HepG2 (cell line): ENCODE data around the gene YPEL3. TPM values are rescaled to one million over a fixed set of nuclear protein-coding genes. Genes with fewer than 3 reads are reported as not detected.

ENCODE experiments used
- BATF2 ChIP-seq: sonication (generic); formaldehyde crosslinking; IDR thresholded peaks from 2 replicates; pipeline ENCODE4 v1.8.0; 2022; ENCODE audit warnings: mild to moderate bottlenecking, missing genetic modification reagents, moderate library complexity
- BORCS8-MEF2B ChIP-seq: sonication (generic); formaldehyde crosslinking; IDR thresholded peaks from 2 replicates; pipeline ENCODE4 v1.8.0; 2022; ENCODE audit warnings: mild to moderate bottlenecking, missing genetic modification reagents
- DDIT3 ChIP-seq: sonication (generic); formaldehyde crosslinking; IDR thresholded peaks from 2 replicates; pipeline ENCODE4 v1.4.0; 2020; ENCODE audit warnings: mild to moderate bottlenecking, missing genetic modification reagents
- FOXP4 ChIP-seq: sonication (generic); formaldehyde crosslinking; IDR thresholded peaks from 2 replicates; pipeline ENCODE4 v1.4.0; 2020; ENCODE audit warnings: missing genetic modification reagents
- HBP1 ChIP-seq: IDR thresholded peaks from 2 replicates; pipeline ENCODE4 v1.6.1; 2016; ENCODE audit warnings: low read depth, control low read depth
- HOXA9 ChIP-seq: sonication (generic); formaldehyde crosslinking; IDR thresholded peaks from 2 replicates; pipeline ENCODE4 v1.8.1; 2022; ENCODE audit warnings: missing genetic modification reagents, mild to moderate bottlenecking, moderate library complexity, borderline replicate concordance
- MAFG ChIP-seq: sonication (generic); formaldehyde crosslinking; IDR thresholded peaks from 2 replicates; pipeline ENCODE4 v1.5.1; 2020; ENCODE audit warnings: mild to moderate bottlenecking, missing genetic modification reagents
- RBFOX2 ChIP-seq: fragments of 200-400 bp; formaldehyde crosslinking; IDR thresholded peaks from 2 replicates; pipeline ENCODE4 v1.6.1; 2017; ENCODE audit warnings: low read depth, mild to moderate bottlenecking, low read length
- SRSF9 ChIP-seq: fragments of 200-400 bp; formaldehyde crosslinking; IDR thresholded peaks from 2 replicates; pipeline ENCODE4 v1.6.1; 2018; ENCODE audit warnings: borderline replicate concordance, mild to moderate bottlenecking, low read depth, low read length; ENCODE audit not compliant: insufficient read depth, poor library complexity, severe bottlenecking
- TCF7 ChIP-seq: sonication (generic); IDR thresholded peaks from 2 replicates; pipeline ENCODE4 v1.6.1; 2016; ENCODE audit warnings: antibody characterized with exemption, low read depth
- TCF7L2 ChIP-seq: IDR thresholded peaks from 2 replicates; pipeline ENCODE4 v1.6.1; 2011; ENCODE audit warnings: mild to moderate bottlenecking, low read depth, low read length, moderate library complexity
- THRA ChIP-seq: sonication (generic); formaldehyde crosslinking; IDR thresholded peaks from 2 replicates; pipeline ENCODE4 v1.4.0; 2020; ENCODE audit warnings: missing genetic modification reagents, borderline replicate concordance
- ZBTB26 ChIP-seq: IDR thresholded peaks from 2 replicates; pipeline ENCODE4 v1.6.1; 2016; ENCODE audit warnings: missing compliant biosample characterization, missing genetic modification reagents, borderline replicate concordance
- ZNF317 ChIP-seq: sonication (generic); formaldehyde crosslinking; IDR thresholded peaks from 2 replicates; pipeline ENCODE4 v1.5.0; 2020; ENCODE audit warnings: mild to moderate bottlenecking, missing genetic modification reagents
- ZNF510 ChIP-seq: sonication (generic); formaldehyde crosslinking; IDR thresholded peaks from 2 replicates; pipeline ENCODE4 v1.4.0; 2020; ENCODE audit warnings: low read depth, mild to moderate bottlenecking, missing genetic modification reagents
- ZNF746 ChIP-seq: sonication (generic); formaldehyde crosslinking; IDR thresholded peaks from 2 replicates; pipeline ENCODE4 v1.8.0; 2022; ENCODE audit warnings: mild to moderate bottlenecking, missing genetic modification reagents
- ZNF777 ChIP-seq: sonication (generic); formaldehyde crosslinking; IDR thresholded peaks from 2 replicates; pipeline ENCODE4 v1.4.0; 2020; ENCODE audit warnings: missing genetic modification reagents
- ZSCAN31 ChIP-seq: sonication (generic); formaldehyde crosslinking; IDR thresholded peaks from 2 replicates; pipeline ENCODE4 v1.5.0; 2020; ENCODE audit warnings: low read depth, mild to moderate bottlenecking, missing genetic modification reagents
- ZZZ3 ChIP-seq: sonication (generic); formaldehyde crosslinking; IDR thresholded peaks from 2 replicates; pipeline ENCODE4 v1.4.0; 2020; ENCODE audit warnings: missing genetic modification reagents, mild to moderate bottlenecking, borderline replicate concordance
- polyA plus RNA-seq, 8 experiments: library from polyadenylated mRNA; depleted of rRNA in 3 of 8; stranded (reverse) in 7 of 8; unstranded in 1 of 8; fragments of >200 nt; fragmentation: Illumina TruSeq in 4 of 8; extraction: Trizol in 4 of 8; gene quantifications; 2 replicates each; pipeline versions ENCODE4 v1.2.1 to v1.2.3, GENCODE V29; 2011 to 2016; ENCODE audit warnings: low read depth in 4 of 8, missing spikeins in 1 of 8, mixed read lengths in 1 of 8; ENCODE audit not compliant: insufficient read depth in 1 of 8
- total RNA-seq, 5 experiments: library from RNA; depleted of rRNA; stranded (reverse); fragments of >200 nt; fragmentation: Illumina TruSeq; extraction: Trizol; gene quantifications; 2 replicates each; pipeline ENCODE4 v1.2.3, GENCODE V29; 2016; ENCODE audit warnings: low read depth in 1 of 5

The YPEL3 gene
- total and polyA plus RNA-seq, 2 of the 13 experiments (the other 11 are each of a cell fraction or from before 2014, with no cell fraction given) = 5.4 to 47.0 TPM

GRCh38 chr16:30063893-30064728 lies 31.9 kb downstream of the YPEL3 start (continued):
- TF ChIP-seq DDIT3 (CRISPR knock-in tag) (no peak), HBP1 (CRISPR knock-in tag) (0 out of 2 replicates have a peak, but pooled peaks have one; percentile 24), TCF7 (0 out of 2 replicates have a peak, but pooled peaks have one; percentile 32), TCF7L2 (no peak), ZSCAN31 (CRISPR knock-in tag) (peak; percentile 13; the same call in 1 of the 2 replicates), BATF2 (CRISPR knock-in tag) (no peak), HOXA9 (CRISPR knock-in tag) (no peak), RBFOX2 (peak; percentile 74), ZBTB26 (peak; percentile 35; the same call in 1 of the 2 replicates), ZNF510 (CRISPR knock-in tag) (0 out of 2 replicates have a peak, but pooled peaks have one; percentile 25), MAFG (CRISPR knock-in tag) (no peak), ZNF777 (CRISPR knock-in tag) (peak; percentile 85), SRSF9 (no peak), ZZZ3 (CRISPR knock-in tag) (peak; percentile 48; the same call in 1 of the 2 replicates), FOXP4 (0 out of 2 replicates have a peak, but pooled peaks have one; percentile 9), THRA (CRISPR knock-in tag) (0 out of 2 replicates have a peak, but pooled peaks have one; percentile 21), ZNF317 (peak; percentile 82), ZNF746 (CRISPR knock-in tag) (peak; percentile 76), BORCS8-MEF2B (CRISPR knock-in tag) (peak; percentile 88)
